H1 (cell line): Measurements from ENCODE around the gene SRRM4. TPM values are rescaled to one million over a fixed set of nuclear protein-coding genes. Genes with fewer than 3 reads are reported as not detected.

Source experiments
- CTCF ChIA-PET: fragments of 300-600 bp; sonication (Branson Sonifier 250); formaldehyde crosslinking; loops from one replicate; lab custom pipeline; 2021; ENCODE audit not compliant: partially characterized antibody; lab: Charles Lee
- POLR2A ChIA-PET: fragments of 300-600 bp; sonication (Branson Sonifier 250); formaldehyde crosslinking; loops from one replicate; lab custom pipeline; 2021; ENCODE audit warnings: inconsistent platforms; ENCODE audit not compliant: partially characterized antibody; lab: Charles Lee
- DNase-seq, 2 experiments: peaks; one replicate each; pipeline versions ENCODE4 v3.0.0 to v3.0.0-alpha.2; 2010 to 2022; ENCODE audit warnings: low spot score in 2 of 2, low read depth in 1 of 2, mixed read lengths in 1 of 2
- FAIRE-seq: peaks from 2 replicates; lab custom pipeline; 2011; peaks lifted over from hg19 to GRCh38; lab: Jason Lieb, UNC
- H2AFZ ChIP-seq: 2 replicates; pipeline ENCODE4 v1.8.1; 2012; ENCODE audit warnings: low read length, inconsistent platforms
- H2AK5ac ChIP-seq: 2 replicates; pipeline ENCODE4 v1.6.1; 2013; ENCODE audit warnings: low read depth, low read length
- H2BK120ac ChIP-seq: replicated peaks from 2 replicates; pipeline ENCODE3; 2013; ENCODE audit warnings: low read depth, low read length, inconsistent platforms
- H2BK12ac ChIP-seq: 2 replicates; pipeline ENCODE4 v1.6.1; 2013; ENCODE audit warnings: low read depth, low read length
- H2BK15ac ChIP-seq: 2 replicates; pipeline ENCODE4 v1.6.1; 2013; ENCODE audit warnings: low read length
- H2BK20ac ChIP-seq: 2 replicates; pipeline ENCODE4 v1.6.1; 2013; ENCODE audit warnings: low read length
- H2BK5ac ChIP-seq: 2 replicates; pipeline ENCODE4 v1.6.1; 2013; ENCODE audit warnings: low read depth, low read length
- H3K14ac ChIP-seq: 2 replicates; pipeline ENCODE4 v1.6.1; 2013; ENCODE audit warnings: inconsistent platforms; ENCODE audit not compliant: insufficient read length
- H3K18ac ChIP-seq: 2 replicates; pipeline ENCODE4 v1.6.1; 2013; ENCODE audit warnings: low read length; ENCODE audit errors: extremely low read depth
- H3K23ac ChIP-seq: 2 replicates; pipeline ENCODE4 v1.6.1; 2013; ENCODE audit warnings: inconsistent platforms; ENCODE audit not compliant: insufficient read length
- H3K23me2 ChIP-seq: 2 replicates; pipeline ENCODE4 v1.6.1; 2013; ENCODE audit warnings: low read depth, low read length
- H3K27ac ChIP-seq: 2 replicates; pipeline ENCODE4 v1.6.1; 2011; ENCODE audit warnings: low read depth, low read length, inconsistent platforms
- H3K27me3 ChIP-seq, 4 experiments: replicated peaks in 1 of 4; 1 replicate in 1 of 4; 2 replicates in 3 of 4; pipeline versions ENCODE4 v1.6.1 to v1.8.1; 2011 to 2013; ENCODE audit warnings: low read length in 3 of 4, mild to moderate bottlenecking in 3 of 4, inconsistent platforms in 2 of 4, mixed read lengths in 2 of 4, moderate library complexity in 1 of 4; ENCODE audit not compliant: control insufficient read depth in 3 of 4, insufficient read depth in 3 of 4; ENCODE audit errors: extremely low read depth in 1 of 4
- H3K36me3 ChIP-seq, 4 experiments: 2 replicates each; pipeline versions ENCODE4 v1.6.1 to v1.8.1; 2011 to 2013; ENCODE audit warnings: mild to moderate bottlenecking in 4 of 4, low read length in 3 of 4, moderate library complexity in 2 of 4, control low read depth in 1 of 4, inconsistent platforms in 1 of 4; ENCODE audit not compliant: insufficient read depth in 4 of 4, control insufficient read depth in 2 of 4
- H3K4ac ChIP-seq: replicated peaks from 2 replicates; pipeline ENCODE3; 2013; ENCODE audit warnings: low read length, low read depth, mixed read lengths, inconsistent platforms; ENCODE audit not compliant: insufficient read length
- H3K4me1 ChIP-seq, 4 experiments: replicated peaks in 1 of 4; 1 replicate in 1 of 4; 2 replicates in 3 of 4; pipeline versions ENCODE4 v1.6.1 to v1.8.1; 2011 to 2013; ENCODE audit warnings: low read length in 3 of 4, inconsistent platforms in 2 of 4, mixed read lengths in 1 of 4; ENCODE audit not compliant: insufficient read depth in 4 of 4, control insufficient read depth in 3 of 4
- H3K4me2 ChIP-seq, 2 experiments: 2 replicates each; pipeline versions ENCODE4 v1.6.1 to v1.8.1; 2011 to 2013; ENCODE audit warnings: low read depth in 2 of 2, low read length in 2 of 2, control low read depth in 1 of 2, inconsistent platforms in 1 of 2, mild to moderate bottlenecking in 1 of 2; ENCODE audit not compliant: insufficient read depth in 1 of 2
- H3K4me3 ChIP-seq, 4 experiments: fragments of 200-600, 300-600 bp in 1 of 4; sonication (generic), shearing (Covaris generic), sonication (Bioruptor Twin) in 1 of 4; 2 replicates each; pipeline versions ENCODE4 v1.5.1 to v1.8.1; 2011 to 2016; ENCODE audit warnings: low read length in 4 of 4, low read depth in 3 of 4, control low read depth in 2 of 4, inconsistent platforms in 2 of 4, mild to moderate bottlenecking in 2 of 4, mixed read lengths in 1 of 4, moderate library complexity in 1 of 4; ENCODE audit not compliant: insufficient read depth in 2 of 4; ENCODE audit errors: extremely low read depth in 1 of 4
- H3K56ac ChIP-seq: replicated peaks from 2 replicates; pipeline ENCODE3; 2013; ENCODE audit warnings: low read depth, mild to moderate bottlenecking, mixed read lengths, low read length, inconsistent platforms; ENCODE audit not compliant: insufficient read length
- H3K79me1 ChIP-seq: 2 replicates; pipeline ENCODE4 v1.6.1; 2013; ENCODE audit warnings: low read depth, low read length, control low read depth
- H3K79me2 ChIP-seq, 2 experiments: 2 replicates each; pipeline versions ENCODE4 v1.6.1 to v1.8.1; 2012 to 2013; ENCODE audit warnings: low read length in 2 of 2, mild to moderate bottlenecking in 2 of 2, inconsistent platforms in 1 of 2; ENCODE audit not compliant: insufficient read depth in 2 of 2, control insufficient read depth in 1 of 2
- H3K9ac ChIP-seq, 4 experiments: replicated peaks in 1 of 4; 1 replicate in 1 of 4; 2 replicates in 3 of 4; pipeline versions ENCODE4 v1.6.1 to v1.8.1; 2011 to 2013; ENCODE audit warnings: low read depth in 3 of 4, low read length in 3 of 4, control low read depth in 2 of 4, mild to moderate bottlenecking in 2 of 4, moderate library complexity in 2 of 4, inconsistent platforms in 1 of 4; ENCODE audit errors: extremely low read depth in 1 of 4
- H3K9me3 ChIP-seq, 2 experiments: 2 replicates each; pipeline versions ENCODE4 v1.6.1 to v1.8.1; 2012 to 2013; ENCODE audit warnings: mild to moderate bottlenecking in 2 of 2, moderate library complexity in 2 of 2, control low read depth in 1 of 2, inconsistent platforms in 1 of 2, low read depth in 1 of 2, low read length in 1 of 2, mixed read lengths in 1 of 2; ENCODE audit not compliant: insufficient read depth in 2 of 2
- H4K20me1 ChIP-seq, 2 experiments: replicated peaks in 1 of 2; 2 replicates each; pipeline versions ENCODE3 to v1.8.1; 2011 to 2013; ENCODE audit warnings: inconsistent platforms in 2 of 2, low read length in 2 of 2, mild to moderate bottlenecking in 1 of 2; ENCODE audit not compliant: insufficient read depth in 2 of 2, control insufficient read depth in 1 of 2
- H4K5ac ChIP-seq: 2 replicates; pipeline ENCODE4 v1.6.1; 2013; ENCODE audit warnings: low read length, low read depth, mixed read lengths, inconsistent platforms; ENCODE audit not compliant: insufficient read length
- H4K8ac ChIP-seq: 2 replicates; pipeline ENCODE4 v1.8.0; 2013; ENCODE audit warnings: mild to moderate bottlenecking, moderate library complexity, low read length, inconsistent platforms; ENCODE audit not compliant: insufficient read depth; ENCODE audit errors: extremely low read depth
- H4K91ac ChIP-seq: replicated peaks from 2 replicates; pipeline ENCODE3; 2013; ENCODE audit warnings: low read length, mixed read lengths, inconsistent platforms; ENCODE audit not compliant: insufficient read length
- KDM1A ChIP-seq: fragments of 200-600, 300-600 bp; sonication (generic); IDR thresholded peaks from 2 replicates; pipeline ENCODE4 v1.7.1; 2016; ENCODE audit warnings: mild to moderate bottlenecking, low read length, borderline replicate concordance
- SIRT6 ChIP-seq: IDR thresholded peaks from one replicate; pipeline ENCODE4 v1.7.1; 2012; ENCODE audit warnings: low read length, inconsistent platforms
- WGBS, 2 experiments: shearing (Covaris generic) in 1 of 2; methylation state at CpG; one replicate each; pipeline versions ENCODE4 v1.1.6 to v1.1.7; 2013 to 2015; ENCODE audit warnings: low lambda C conversion rate in 2 of 2, mixed read lengths in 2 of 2, inconsistent platforms in 1 of 2, low coverage in 1 of 2, missing lambda C conversion rate in 1 of 2; ENCODE audit not compliant: insufficient replicate concordance in 2 of 2, insufficient coverage in 1 of 2, insufficient read length in 1 of 2; ENCODE audit errors: extremely low coverage in 1 of 2, missing lambda C conversion rate in 1 of 2; 5-methylcytosine and 5-hydroxymethylcytosine counted together
- polyA plus RNA-seq, 7 experiments: library from polyadenylated mRNA; depleted of rRNA in 3 of 7; stranded (reverse) in 5 of 7; unstranded in 2 of 7; fragments of >200 nt in 5 of 7; fragments of 200-250 nt in 2 of 7; gene quantifications; 1 replicate in 5 of 7; 2 replicates in 1 of 7; 4 replicates in 1 of 7; pipeline versions ENCODE4 v1.2.1 to v1.2.3, GENCODE V29; 2011 to 2013; ENCODE audit warnings: missing spikeins in 2 of 7, mixed read lengths in 2 of 7
- total RNA-seq: library from RNA; stranded (reverse); fragmentation: NEBNext Ultra II Directional; extraction: Animal tissue kit (Norgen Biotek cat#: 25700); gene quantifications from 2 replicates; pipeline ENCODE4 v1.2.1, GENCODE V29; 2021

The SRRM4 gene
- total and polyA plus RNA-seq, 2 of the 8 experiments (the other 6 are each of a cell fraction or from before 2014, with no cell fraction given) = 0.53 to 1.1 TPM

- H2AFZ ChIP-seq = no peak overlapping the region
- H3K9ac ChIP-seq = no peak overlapping the region
- peak overlapping the region; percentile 22; the same call in 1 of the 2 replicates for H2BK12ac ChIP-seq
- no peak for DNase-seq
- H3K36me3 ChIP-seq = no peaks in the 10 kb centered on the region
- H3K9me3 ChIP-seq = no peaks in the 10 kb centered on the region
- H4K8ac ChIP-seq = no peak overlapping the region; the same call in 1 of the 2 replicates
- 0 out of 2 replicates have a peak overlapping the region, but pooled peaks have one; percentile 8 for H2BK20ac ChIP-seq
- WGBS, 2 experiments = 93% methylated on average over 5 of the region's 5 CpGs; no CpG with 5 or more reads in 1 of the 2 experiments
- H3K27ac ChIP-seq = no peak overlapping the region
- no peak overlapping the region for H3K4me2 ChIP-seq
- no peaks in the 10 kb centered on the region; the same call in 1 of the 2 replicates for H3K23me2 ChIP-seq
- no peak overlapping the region for H3K18ac ChIP-seq
- H3K56ac ChIP-seq = no peak overlapping the region
- no peak overlapping the region for H3K4me3 ChIP-seq
- H3K79me1 ChIP-seq = no peaks in the 10 kb centered on the region
- FAIRE-seq = no peak
- H3K4ac ChIP-seq = no peak overlapping the region
- no peak overlapping the region for H3K23ac ChIP-seq
- peaks cover 0 to 2% of the 10 kb centered on the region in 2 experiments; a peak in 1 of 4 replicates for H3K79me2 ChIP-seq
- no peak overlapping the region for H2BK5ac ChIP-seq
- H4K5ac ChIP-seq = no peak overlapping the region
- peak overlapping the region; percentile 52 for H4K91ac ChIP-seq
- ChIA-PET POLR2A (interaction anchor here (1.1 to 1.4 kb wide), 3 partner anchors 11 to 30 kb away, joined by 3 read pairs; no protein-coding TSS in a partner anchor), CTCF (interaction anchor here (1.1 to 2.9 kb wide), 6 partner anchors 13 to 238 kb away, joined by 3 to 12 read pairs (median 3); no protein-coding TSS in a partner anchor)
- no peaks in the 10 kb centered on the region for H4K20me1 ChIP-seq
- H2BK15ac ChIP-seq = no peak overlapping the region
- no peak overlapping the region for H2BK120ac ChIP-seq
- peaks cover 12 to 30% (median 16%) of the 10 kb centered on the region in 4 experiments for H3K4me1 ChIP-seq
- no peak overlapping the region for H3K14ac ChIP-seq
- TF ChIP-seq KDM1A = 0 out of 2 replicates have a peak, but pooled peaks have one; percentile 41
- no peak for TF ChIP-seq SIRT6
- H3K27me3 ChIP-seq = no peaks in the 10 kb centered on the region; a peak in 1 of 7 replicates
- no peak overlapping the region for H2AK5ac ChIP-seq
These were observed 193.7 kb downstream of the SRRM4 start for GRCh38 chr12:119175081-119175480.
